GM21576 (cell line): ENCODE measurements around the gene KIAA1143.

Experiments
- ATAC-seq: cut with Tn5 transposase; IDR thresholded peaks from one replicate; pipeline ENCODE4 v1.9.1; 2021; ENCODE audit warnings: mild to moderate bottlenecking, moderate library complexity; ENCODE audit not compliant: unreplicated experiment

Gene KIAA1143

GRCh38 chr3:44761424-44762169 lies at the start of gene KIAA1143, which contains the start of gene KIF15:
Gene KIAA1143, minus strand, starts transcription at chr3:44761619. Its CDS starts 17 bp downstream, at chr3:44761602.
Gene KIF15, plus strand, starts transcription at chr3:44761794. Its CDS starts 72 bp downstream, at chr3:44761866.
- peak; percentile 86 for ATAC-seq

- ATAC-seq: no peak
Measured at GRCh38 chr3:44805960-44806359, 44.5 kb upstream of the KIAA1143 start.

DNA sequence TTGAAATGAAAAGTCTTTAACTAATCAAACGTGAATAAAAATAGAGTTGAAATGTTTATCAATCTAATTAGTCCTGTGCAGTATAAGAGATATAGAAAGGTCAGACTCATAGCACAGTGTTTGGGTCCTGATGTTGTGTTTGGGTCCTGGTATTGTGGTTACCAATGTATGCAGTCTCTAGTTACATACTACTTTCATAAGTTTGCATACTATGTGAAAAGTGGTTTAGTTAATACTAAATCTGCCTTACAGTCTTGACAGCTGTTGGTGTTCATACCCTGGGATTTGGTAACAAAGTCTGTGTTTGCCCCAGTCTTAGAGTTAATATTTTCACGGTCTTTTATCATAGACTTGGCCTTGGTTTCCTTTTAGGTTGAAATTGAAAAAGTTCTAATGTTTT lies 41.9 kb upstream of the KIAA1143 start:
- ATAC-seq: no peak

GRCh38 chr3:44802011-44802410 lies 40.6 kb upstream of the KIAA1143 start:
- no peak for ATAC-seq

DNA sequence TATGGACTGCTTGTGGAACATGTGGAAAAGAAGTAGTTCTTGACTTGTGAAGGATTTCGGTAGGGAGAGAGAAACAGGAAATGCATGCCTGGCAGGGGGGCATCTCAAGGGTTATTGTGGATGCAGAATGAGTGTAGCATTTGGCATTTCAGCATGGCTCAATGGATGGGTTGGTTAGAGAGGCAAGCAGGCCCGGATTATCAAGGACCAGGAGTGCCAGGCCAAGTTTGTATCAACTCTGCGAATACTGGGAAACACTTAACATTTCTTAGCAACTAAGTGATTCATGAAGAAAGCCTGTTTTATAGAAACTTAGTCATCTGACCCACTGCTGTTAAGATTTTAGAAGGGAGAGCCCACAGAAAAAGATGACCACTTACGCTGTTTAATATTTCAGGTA lies 33.8 kb upstream of the KIAA1143 start:
- ATAC-seq: no peak

DNA sequence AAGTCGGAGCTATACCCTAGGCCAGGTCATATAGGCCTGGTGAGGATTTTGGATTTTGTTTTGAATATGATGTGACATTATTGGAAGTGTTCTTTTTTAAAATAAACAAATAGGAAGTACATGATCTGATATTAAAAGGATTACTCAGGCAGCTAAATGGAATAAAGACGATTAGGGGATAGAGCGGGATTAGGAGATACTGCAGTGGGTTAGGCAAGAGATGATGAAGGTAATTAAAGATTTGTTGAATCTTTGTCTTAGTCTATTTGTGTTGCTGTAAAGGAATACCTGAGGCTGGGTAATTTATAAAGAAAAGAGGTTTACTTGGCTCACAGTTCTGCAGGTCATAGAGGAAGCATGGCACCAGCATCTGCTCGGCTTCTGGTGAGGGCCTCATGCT lies 21.5 kb upstream of the KIAA1143 start:
- no peak for ATAC-seq

GRCh38 chr3:44772099-44772442 lies 10.7 kb upstream of the KIAA1143 start:
- no peak for ATAC-seq

DNA sequence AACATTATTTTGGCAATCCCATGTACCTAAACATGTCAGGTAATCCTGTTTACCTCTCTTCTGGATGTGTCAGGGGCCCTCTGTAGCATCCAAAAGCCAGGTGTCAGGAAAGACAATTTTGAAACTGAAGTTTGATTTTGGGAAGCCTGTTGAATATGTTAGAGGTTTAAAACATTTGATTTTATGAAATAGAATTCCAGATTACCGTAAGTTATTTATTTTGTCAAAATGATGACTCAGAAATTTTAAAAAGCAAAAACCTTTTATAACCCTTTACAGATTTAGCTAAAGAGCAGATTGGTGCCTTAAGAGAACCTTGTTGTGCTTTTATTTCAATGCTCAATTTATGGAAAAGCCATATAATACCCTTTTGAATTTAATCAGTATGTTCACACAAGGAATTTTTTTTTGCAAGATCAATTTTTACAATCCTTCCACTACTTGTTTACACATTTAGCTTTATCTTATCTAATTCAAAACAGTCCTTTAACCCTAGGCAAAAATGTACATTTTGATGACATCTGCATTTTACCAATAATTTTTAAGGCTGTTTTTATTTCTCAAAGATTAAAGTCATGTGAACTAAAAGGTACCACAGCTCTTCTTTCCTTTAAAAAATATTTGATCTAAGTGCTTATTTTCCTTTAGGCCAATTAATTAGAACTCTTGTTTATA lies 10.1 kb upstream of the KIAA1143 start:
- ATAC-seq: no peak

DNA sequence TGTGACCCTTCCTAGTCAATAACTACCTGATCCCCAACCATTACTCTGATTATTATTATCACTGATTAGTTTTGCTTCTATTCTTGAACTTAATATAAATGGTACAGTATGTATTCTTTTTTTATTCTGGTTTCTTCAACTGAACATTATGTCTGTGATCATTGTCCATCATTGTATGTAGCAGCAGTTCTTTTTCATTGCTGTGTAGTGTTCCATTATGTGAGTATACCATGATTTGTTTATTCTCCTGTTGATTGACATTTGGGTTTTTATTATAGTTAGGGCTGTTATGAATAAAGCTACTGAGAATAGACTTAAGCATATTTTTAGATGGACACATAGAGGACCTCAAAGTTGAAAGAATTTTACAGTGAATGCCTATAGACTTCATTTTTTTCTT lies 2.8 kb upstream of the KIAA1143 start:
- no peak for ATAC-seq

- no peak for ATAC-seq
Measured at GRCh38 chr3:44762690-44763089, 1.3 kb upstream of the KIAA1143 start.

GRCh38 chr3:44762170-44762677 lies 805 bp upstream of the KIAA1143 start:
- ATAC-seq: no peak

- no peak for ATAC-seq
Measured at GRCh38 chr3:44761101-44761423, 357 bp downstream of the KIAA1143 start.

DNA sequence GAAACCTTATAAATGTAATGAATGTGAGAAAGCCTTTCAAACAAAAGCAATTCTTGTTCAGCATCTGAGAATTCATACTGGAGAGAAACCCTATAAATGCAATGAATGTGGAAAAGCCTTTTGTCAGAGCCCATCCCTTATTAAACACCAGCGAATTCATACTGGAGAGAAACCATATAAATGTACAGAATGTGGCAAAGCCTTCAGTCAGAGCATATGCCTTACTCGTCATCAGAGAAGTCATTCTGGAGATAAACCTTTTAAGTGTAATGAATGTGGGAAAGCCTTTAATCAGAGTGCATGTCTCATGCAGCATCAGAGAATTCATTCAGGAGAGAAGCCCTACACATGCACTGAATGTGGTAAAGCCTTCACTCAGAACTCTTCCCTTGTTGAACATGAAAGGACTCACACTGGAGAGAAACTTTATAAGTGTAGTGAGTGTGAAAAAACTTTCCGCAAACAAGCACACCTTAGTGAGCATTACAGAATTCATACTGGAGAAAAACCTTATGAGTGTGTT lies 26.7 kb downstream of the KIAA1143 start:
- ATAC-seq: no peak

DNA sequence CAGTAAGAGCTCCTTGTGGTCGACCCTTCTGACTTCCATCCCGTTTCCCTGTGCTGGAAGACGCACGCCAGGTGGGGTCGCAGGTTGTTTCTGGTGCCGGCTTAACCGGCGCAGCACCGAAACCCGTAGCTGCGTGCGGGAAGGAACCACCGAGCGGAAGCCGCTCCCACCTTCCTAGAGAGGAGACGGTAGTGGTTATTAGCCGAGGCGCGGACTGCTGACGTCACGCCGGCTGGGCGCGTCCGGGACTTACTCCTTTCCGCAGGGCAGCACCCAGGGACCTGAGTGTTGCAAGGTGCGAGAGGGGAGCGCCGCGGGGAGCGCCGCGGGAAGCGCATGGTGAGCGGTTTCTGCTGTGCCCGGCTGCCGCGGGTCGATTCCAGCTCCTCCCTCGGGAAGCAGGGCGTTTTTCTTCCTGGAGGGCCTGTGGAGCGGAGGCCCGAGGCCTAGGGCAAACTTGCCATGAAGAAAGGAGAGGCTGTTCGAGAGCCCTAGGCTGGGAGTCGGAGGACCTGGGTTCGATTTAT lies 32.0 kb downstream of the KIAA1143 start, which contains the start of gene ZNF501:
Gene ZNF501, plus strand, starts transcription at position 252 of the 527 bp plus-strand sequence. CDS start 4,787 bp downstream, outside the sequence.
- ATAC-seq: peak; percentile 90

DNA sequence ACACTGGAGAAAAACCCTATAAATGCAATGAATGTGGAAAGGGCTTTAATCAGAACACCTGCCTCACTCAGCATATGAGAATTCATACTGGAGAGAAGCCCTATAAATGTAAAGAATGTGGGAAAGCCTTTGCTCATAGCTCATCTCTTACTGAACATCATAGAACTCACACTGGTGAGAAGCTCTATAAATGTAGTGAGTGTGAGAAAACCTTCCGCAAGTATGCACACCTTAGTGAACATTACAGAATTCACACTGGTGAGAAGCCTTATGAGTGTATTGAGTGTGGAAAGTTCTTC lies 39.4 kb downstream of the KIAA1143 start:
- no peak for ATAC-seq

DNA sequence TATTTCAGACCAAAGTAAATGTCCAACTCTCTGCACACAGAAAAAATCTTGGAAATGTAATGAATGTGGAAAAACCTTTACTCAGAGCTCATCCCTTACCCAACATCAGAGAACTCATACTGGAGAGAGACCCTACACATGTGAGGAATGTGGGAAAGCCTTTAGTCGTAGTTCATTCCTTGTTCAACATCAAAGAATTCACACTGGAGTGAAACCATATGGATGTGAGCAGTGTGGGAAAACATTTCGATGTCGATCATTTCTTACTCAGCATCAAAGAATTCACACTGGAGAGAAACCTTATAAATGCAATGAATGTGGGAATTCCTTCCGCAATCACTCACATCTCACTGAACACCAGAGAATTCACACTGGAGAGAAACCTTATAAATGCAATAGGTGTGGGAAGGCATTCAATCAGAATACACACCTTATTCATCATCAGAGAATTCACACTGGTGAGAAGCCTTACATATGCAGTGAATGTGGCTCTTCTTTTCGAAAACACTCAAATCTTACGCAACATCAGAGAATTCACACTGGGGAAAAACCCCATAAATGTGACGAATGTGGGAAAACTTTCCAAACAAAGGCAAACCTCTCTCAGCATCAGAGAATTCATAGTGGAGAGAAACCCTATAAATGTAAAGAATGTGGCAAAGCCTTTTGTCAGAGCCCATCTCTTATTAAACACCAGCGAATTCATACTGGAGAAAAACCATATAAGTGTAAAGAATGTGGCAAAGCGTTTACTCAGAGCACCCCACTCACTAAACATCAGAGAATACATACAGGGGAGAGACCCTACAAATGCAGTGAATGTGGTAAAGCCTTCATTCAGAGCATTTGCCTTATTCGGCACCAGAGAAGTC lies 40.0 kb downstream of the KIAA1143 start:
- no peak for ATAC-seq

- ATAC-seq: no peak
Measured at GRCh38 chr3:44712455-44713075, 48.9 kb downstream of the KIAA1143 start, which contains the start of gene ZNF502. Gene ZNF502, plus strand, starts transcription at chr3:44712660. Its CDS starts 7,602 bp downstream, at chr3:44720262.
